GM18520 (cell line): ENCODE results near the gene FAM241B.

Source experiments
- ATAC-seq: cut with Tn5 transposase; IDR thresholded peaks from one replicate; pipeline ENCODE4 v1.9.1; 2021; ENCODE audit not compliant: unreplicated experiment

The FAM241B gene

DNA sequence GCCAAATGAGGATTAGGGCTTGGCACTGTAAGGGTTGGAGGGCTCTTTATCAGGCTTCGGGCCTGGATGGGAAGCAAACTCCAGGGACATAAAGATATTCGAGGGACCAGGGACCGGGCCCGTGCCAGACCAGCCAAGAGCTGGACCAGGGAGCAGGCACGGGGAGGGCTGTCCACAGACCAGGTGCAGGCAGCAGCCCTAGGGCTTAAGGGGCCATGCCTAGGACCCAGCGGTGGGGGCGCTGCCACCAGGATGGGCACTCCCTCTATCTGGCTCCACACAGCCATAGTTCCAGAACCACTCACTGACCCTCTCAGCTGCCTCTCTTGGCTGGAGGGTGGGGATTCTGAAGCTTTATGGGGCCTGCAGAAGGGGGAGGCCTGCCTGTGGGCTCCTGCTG, 32.9 kb downstream of the FAM241B start:
- ATAC-seq: no peak

- ATAC-seq: no peak
These were observed 33.4 kb downstream of the FAM241B start for GRCh38 chr10:69663369-69663947.

GRCh38 chr10:69665474-69666320, 35.6 kb downstream of the FAM241B start:
- ATAC-seq: no peak

GRCh38 chr10:69666756-69667155, 36.7 kb downstream of the FAM241B start:
- no peak for ATAC-seq

- no peak for ATAC-seq
These were observed 38.7 kb downstream of the FAM241B start for GRCh38 chr10:69668721-69669120.

GRCh38 chr10:69669409-69669808, 39.4 kb downstream of the FAM241B start:
- ATAC-seq: no peak

DNA sequence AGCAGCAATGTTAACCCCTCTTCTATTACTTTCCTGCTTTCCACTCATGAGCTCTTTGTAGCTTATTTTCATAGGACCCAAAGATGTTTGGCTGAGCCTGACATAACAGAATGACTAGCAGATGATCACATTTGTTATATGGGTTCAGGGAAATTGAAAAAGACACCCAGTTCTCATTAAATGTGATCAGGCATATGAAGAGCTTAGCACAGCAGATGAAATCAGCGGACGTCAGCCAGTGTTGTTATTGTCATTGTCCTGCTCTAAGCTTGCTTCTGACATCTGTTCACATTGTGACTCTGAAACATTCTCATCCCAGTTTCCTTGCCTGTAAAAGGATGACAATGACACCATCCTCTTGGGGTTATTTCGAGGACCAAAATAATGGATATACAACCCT, 43.5 kb downstream of the FAM241B start:
- ATAC-seq: no peak

DNA sequence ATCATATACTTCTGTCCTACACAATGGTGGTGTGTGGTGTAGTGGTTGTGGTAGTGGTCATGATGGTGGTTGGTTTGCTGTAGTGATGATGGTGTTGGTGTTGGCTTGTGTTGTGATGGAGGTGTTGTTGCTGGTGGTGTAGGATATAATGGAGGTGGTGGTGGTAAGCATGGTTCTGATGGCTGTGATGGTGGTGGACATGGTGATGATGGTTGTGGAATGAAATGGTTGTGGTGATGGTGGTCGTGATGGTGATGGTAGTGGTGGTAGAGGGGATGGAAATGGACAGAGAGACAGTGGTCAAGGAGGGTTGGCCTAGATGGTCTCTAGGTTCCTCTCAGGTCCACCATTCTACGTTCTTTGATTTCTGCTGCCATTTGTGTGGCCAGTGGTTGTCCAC, 44.7 kb downstream of the FAM241B start:
- ATAC-seq: no peak

DNA sequence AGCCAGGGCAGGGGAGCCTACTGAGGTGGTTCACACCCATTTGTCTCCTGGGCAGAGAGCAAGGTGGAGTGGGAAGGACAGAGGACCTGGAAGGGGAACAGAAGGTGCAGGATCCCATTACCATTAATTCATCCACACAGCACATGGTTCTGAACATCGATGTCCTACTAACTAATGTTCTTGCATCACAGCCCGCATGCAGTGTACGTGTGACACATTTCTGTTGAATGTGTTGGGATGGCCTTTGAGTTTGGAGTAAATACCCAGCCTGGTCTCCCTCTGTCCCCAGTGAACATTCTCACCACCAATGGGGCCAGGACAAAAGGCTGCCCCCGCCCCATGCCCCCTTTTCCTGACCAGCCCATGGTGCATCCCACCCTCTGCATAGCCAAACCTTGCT, 46.3 kb downstream of the FAM241B start:
- no peak for ATAC-seq

GRCh38 chr10:69677985-69678654, 48.1 kb downstream of the FAM241B start:
- ATAC-seq: no peak

- ATAC-seq: no peak
These were observed 49.7 kb downstream of the FAM241B start for GRCh38 chr10:69679736-69680135.

DNA sequence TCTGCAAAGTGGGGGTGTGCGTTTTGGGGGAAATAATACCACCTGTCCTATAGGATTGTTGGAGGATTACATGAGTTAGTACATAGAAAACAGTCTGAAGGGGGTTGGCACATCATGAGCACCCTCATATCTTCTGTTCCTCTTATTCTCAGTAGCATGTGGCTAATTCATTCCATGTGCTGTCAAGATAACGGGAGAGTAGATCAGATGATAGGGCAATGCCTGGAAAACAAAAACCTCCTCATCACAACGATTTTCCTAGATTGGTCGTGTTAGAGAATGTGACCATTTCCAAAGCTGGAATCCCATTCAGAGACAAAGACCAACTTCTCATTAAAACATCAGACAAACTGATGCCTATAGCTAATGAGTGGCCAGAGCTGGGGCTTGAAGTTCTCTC, 50.6 kb downstream of the FAM241B start:
- no peak for ATAC-seq

- no peak for ATAC-seq
These were observed 51.4 kb downstream of the FAM241B start for GRCh38 chr10:69681436-69681835.

- no peak for ATAC-seq
These were observed 53.0 kb downstream of the FAM241B start for GRCh38 chr10:69682955-69683474.
